ENCODE data around the gene SEC11C. TPM values are rescaled to one million over a fixed set of nuclear protein-coding genes. Genes with fewer than 3 reads are reported as not detected.

Gene SEC11C
- total RNA-seq, 1 experiment from 2014 or later = 38.0 TPM

GRCh38 chr18:59196161-59196725 is 56.6 kb downstream of the SEC11C start:
- WGBS (ENCODE audit: extremely low coverage, insufficient read length, low lambda C conversion rate) = no CpG with 5 or more reads among the region's 4 CpGs
- Histone ChIP-seq H2AFZ (ENCODE audit: low read length) (no peak overlapping the region), H4K20me1 (ENCODE audit: control insufficient read depth, insufficient read depth, insufficient read length) (no peaks in the 10 kb centered on the region), H3K27me3 (ENCODE audit: insufficient read depth, low read length) (no peaks in the 10 kb centered on the region), H3T11ph (ENCODE audit: low read length) (no peak overlapping the region), H3K79me1 (ENCODE audit: insufficient read depth, low read depth, low read length, poor library complexity, severe bottlenecking) (no peaks in the 10 kb centered on the region), H2BK15ac (ENCODE audit: low read depth, low read length) (no peak overlapping the region), H3K23ac (ENCODE audit: insufficient read length, low read depth, low read length) (no peak overlapping the region), H2AK5ac (ENCODE audit: insufficient read length, low read length) (no peak overlapping the region), H2BK120ac (ENCODE audit: low read depth, low read length, poor library complexity, severe bottlenecking) (no peak overlapping the region), H2BK20ac (ENCODE audit: low read depth, low read length, poor library complexity, severe bottlenecking) (no peak overlapping the region), H3K18ac (ENCODE audit: insufficient read length, low read depth, low read length) (no peak overlapping the region), H3K79me2 (ENCODE audit: insufficient read depth, low read length) (no peaks in the 10 kb centered on the region), H3K9me3 (ENCODE audit: control insufficient read depth, low read depth, low read length) (no peaks in the 10 kb centered on the region), H3K56ac (ENCODE audit: insufficient read length, low read depth, low read length) (no peak overlapping the region), H2BK12ac (ENCODE audit: insufficient read length, low read depth, low read length) (no peak overlapping the region), H3K27ac (ENCODE audit: insufficient read length, low read depth, low read length) (no peak overlapping the region), H3K4me1 (ENCODE audit: insufficient read depth, low read length) (no peaks in the 10 kb centered on the region), H3K4me2 (ENCODE audit: insufficient read depth, insufficient read length, low read length) (no peak overlapping the region), H4K91ac (ENCODE audit: insufficient read length, low read depth, low read length) (peak overlapping the region; percentile 23), H3K4ac (ENCODE audit: low read depth, low read length) (no peak overlapping the region), H3K14ac (ENCODE audit: insufficient read depth, low read length) (no peak overlapping the region), H3K9ac (ENCODE audit: extremely low read depth, insufficient read length, low read length) (no peak overlapping the region), H4K5ac (ENCODE audit: insufficient read length, low read depth, low read length) (no peak overlapping the region), H4K8ac (replicated peaks; ENCODE audit: insufficient read length, low read depth, low read length) (no peak overlapping the region), H2BK5ac (ENCODE audit: insufficient read length, low read length) (no peak overlapping the region), H3K23me2 (ENCODE audit: insufficient read length, low read depth, low read length, poor library complexity, severe bottlenecking) (no peaks in the 10 kb centered on the region)
- H3K4me3 Mint-ChIP-seq = no peak overlapping the region
- peaks cover 13% of the 10 kb centered on the region for H3K27me3 Mint-ChIP-seq (ENCODE audit: low read depth)
- H3K9me3 Mint-ChIP-seq = peaks cover 0 to 2% of the 10 kb centered on the region in 2 experiments; a peak in 2 of 5 replicates
- no peak for DNase-seq
- TF ChIP-seq CTCF (conservative IDR thresholded peaks at IDR 0.05) = no peak
- H3K36me3 Mint-ChIP-seq (ENCODE audit: insufficient read depth in 1 of 3, low read depth in 3 of 3) = peaks cover 0 to 2% (median 0%) of the 10 kb centered on the region in 3 experiments; a peak in 1 of 7 replicates
- no peak overlapping the region for H3K27ac Mint-ChIP-seq
- H3K4me1 Mint-ChIP-seq = peaks cover 20 to 24% of the 10 kb centered on the region in 2 experiments

All from H9 (cell line).